Measurements from ENCODE around the gene FBN3.

GRCh38 chr19:8132858-8133458 lies 16.4 kb downstream of the FBN3 start:
- TF ChIP-seq CTCF (IDR thresholded peaks at IDR 0.05) (no peak), POLR2A (IDR thresholded peaks at IDR 0.05) (no peak)

Measured in heart left ventricle (tissue), 13 donors.